Measurements from ENCODE around the gene KAZN.

- TF ChIP-seq CTBP1 (IDR thresholded peaks at IDR 0.05; ENCODE audit: borderline replicate concordance) (no peak), HDGF (IDR thresholded peaks at IDR 0.05; ENCODE audit: borderline replicate concordance) (no peak), ELF4 (IDR thresholded peaks at IDR 0.05) (no peak), TARDBP (IDR thresholded peaks at IDR 0.05) (no peak), FOXK2 (IDR thresholded peaks at IDR 0.05) (no peak), FOXA1 (IDR thresholded peaks at IDR 0.05) (no peak), ZNF384 (IDR thresholded peaks at IDR 0.05) (no peak), FOXM1 (IDR thresholded peaks at IDR 0.05; ENCODE audit: borderline replicate concordance) (no peak), BHLHE40 (IDR thresholded peaks at IDR 0.05; ENCODE audit: borderline replicate concordance) (no peak), NFRKB (IDR thresholded peaks at IDR 0.05) (no peak), SP1 (IDR thresholded peaks at IDR 0.05) (no peak)
These were observed 2.1 kb downstream of the KAZN start for GRCh38 chr1:14600405-14601112.

Data from HEK293T (cell line).